HepG2 (cell line): Measurements from ENCODE around the gene PFKFB4. TPM values are rescaled to one million over a fixed set of nuclear protein-coding genes. Genes with fewer than 3 reads are reported as not detected.

Source experiments
- ATAC-seq: fragments of 200-7000 bp; cut with Tn5 transposase; 3 replicates; pipeline ENCODE4 v1.9.1; 2020; ENCODE audit warnings: mild to moderate bottlenecking, moderate library complexity
- BruUV-seq: library from RNA; stranded (reverse); fragments of 400-500 nt; replicated peaks from 2 replicates; lab custom pipeline; 2021; lab: Mats Ljungman, UMichigan
- CTCF ChIA-PET: fragments of 300-600 bp; formaldehyde crosslinking; extraction: SDS; loops from one replicate; lab custom pipeline; 2021; ENCODE audit warnings: low total read pairs, inconsistent platforms, low intra/inter-chr PET ratio; lab: Yijun Ruan, JAX
- POLR2A ChIA-PET: fragments of 350-600 bp; sonication (Branson Sonifier 250); formaldehyde crosslinking; loops from one replicate; lab custom pipeline; 2020; ENCODE audit warnings: antibody characterized with exemption, inconsistent platforms; lab: Yijun Ruan, JAX
- DNase-seq: peaks from one replicate; pipeline ENCODE4 v3.0.0-alpha.2; 2015; ENCODE audit warnings: low spot score
- FAIRE-seq: peaks from 3 replicates; lab custom pipeline; 2011; peaks lifted over from hg19 to GRCh38; lab: Jason Lieb, UNC
- H2AFZ ChIP-seq: one replicate; pipeline ENCODE4 v1.6.1; 2011; ENCODE audit warnings: low read length, inconsistent platforms
- H3K27ac ChIP-seq: fragments of 300-600 bp; 3 replicates; pipeline ENCODE4 v1.8.0; 2011; ENCODE audit warnings: mixed run types, mild to moderate bottlenecking, mixed read lengths, low read length, inconsistent platforms; ENCODE audit not compliant: insufficient read depth; ENCODE audit errors: extremely low read length
- H3K27me3 ChIP-seq, 2 experiments: fragments of 200-600 bp in 1 of 2; 2 replicates in 1 of 2; 3 replicates in 1 of 2; pipeline versions ENCODE4 v1.6.0 to v1.8.0; 2011; ENCODE audit warnings: low read length in 2 of 2, mild to moderate bottlenecking in 2 of 2, moderate library complexity in 2 of 2, inconsistent platforms in 1 of 2; ENCODE audit not compliant: insufficient read depth in 2 of 2, control insufficient read depth in 1 of 2
- H3K36me3 ChIP-seq, 2 experiments: fragments of 200-600 bp in 1 of 2; replicated peaks in 1 of 2; 2 replicates in 1 of 2; 3 replicates in 1 of 2; pipeline versions ENCODE4 v1.5.1 to v1.8.0; 2011; ENCODE audit warnings: low read length in 2 of 2, inconsistent platforms in 1 of 2; ENCODE audit not compliant: insufficient read depth in 2 of 2, control insufficient read depth in 1 of 2
- H3K4me1 ChIP-seq: 2 replicates; pipeline ENCODE4 v1.5.1; 2012; ENCODE audit warnings: low read length, inconsistent platforms; ENCODE audit not compliant: insufficient read depth
- H3K4me2 ChIP-seq: 2 replicates; pipeline ENCODE4 v1.6.0; 2011; ENCODE audit warnings: low read depth, low read length, inconsistent platforms
- H3K4me3 ChIP-seq, 3 experiments: fragments of 200-600 bp in 1 of 3; sonication (generic), shearing (Covaris generic) in 1 of 3; replicated peaks in 1 of 3; 2 replicates each; pipeline ENCODE4 v1.5.1; 2011 to 2016; ENCODE audit warnings: low read length in 3 of 3, inconsistent platforms in 2 of 3, low read depth in 2 of 3, mild to moderate bottlenecking in 2 of 3, control low read depth in 1 of 3, mixed read lengths in 1 of 3; ENCODE audit not compliant: insufficient read depth in 1 of 3
- H3K79me2 ChIP-seq: one replicate; pipeline ENCODE4 v1.6.1; 2011; ENCODE audit warnings: low read length, inconsistent platforms; ENCODE audit not compliant: insufficient read depth
- H3K9ac ChIP-seq: 2 replicates; pipeline ENCODE4 v1.6.0; 2011; ENCODE audit warnings: mild to moderate bottlenecking, low read depth, low read length, inconsistent platforms; ENCODE audit not compliant: insufficient read depth
- H3K9me3 ChIP-seq: 2 replicates; pipeline ENCODE4 v1.5.1; 2012; ENCODE audit warnings: mild to moderate bottlenecking, low read length
- H4K20me1 ChIP-seq: 2 replicates; pipeline ENCODE4 v1.6.0; 2011; ENCODE audit warnings: inconsistent platforms, mild to moderate bottlenecking, low read length, moderate library complexity; ENCODE audit not compliant: insufficient read depth
- BRCA1 ChIP-seq: sonication (generic); formaldehyde crosslinking; IDR thresholded peaks from 2 replicates; pipeline ENCODE4 v1.4.0; 2020; ENCODE audit warnings: missing genetic modification reagents
- CEBPB ChIP-seq: IDR thresholded peaks from 2 replicates; pipeline ENCODE4 v1.6.1; 2011; ENCODE audit warnings: low read depth, low read length, improper control_type of control experiment, borderline replicate concordance
- GLMP ChIP-seq: sonication (generic); formaldehyde crosslinking; IDR thresholded peaks from 2 replicates; pipeline ENCODE4 v1.9.0; 2021; ENCODE audit warnings: missing genetic modification reagents, mild to moderate bottlenecking, borderline replicate concordance
- HMGXB3 ChIP-seq: sonication (generic); formaldehyde crosslinking; IDR thresholded peaks from 2 replicates; pipeline ENCODE4 v1.4.0; 2020; ENCODE audit warnings: missing genetic modification reagents, borderline replicate concordance
- MTF2 ChIP-seq: sonication (generic); formaldehyde crosslinking; IDR thresholded peaks from 2 replicates; pipeline ENCODE4 v1.5.0; 2020; ENCODE audit warnings: missing genetic modification reagents, borderline replicate concordance
- POLR2AphosphoS5 ChIP-seq: IDR thresholded peaks from 2 replicates; pipeline ENCODE4 v1.6.1; 2012; ENCODE audit warnings: low read depth, low read length
- ZC3H4 ChIP-seq: sonication (generic); formaldehyde crosslinking; IDR thresholded peaks from 2 replicates; pipeline ENCODE4 v1.4.0; 2020; ENCODE audit warnings: missing genetic modification reagents, borderline replicate concordance
- ZNF589 ChIP-seq: sonication (generic); formaldehyde crosslinking; conservative IDR thresholded peaks from 2 replicates; pipeline ENCODE4 v1.8.0; 2022; ENCODE audit warnings: mild to moderate bottlenecking, moderate library complexity, missing genetic modification reagents
- WGBS: methylation state at CpG from one replicate; pipeline ENCODE4 v1.1.6; 2017; ENCODE audit warnings: low lambda C conversion rate; 5-methylcytosine and 5-hydroxymethylcytosine counted together
- in situ Hi-C: cut with HindIII; loops from 2 replicates; pipeline ENCODE4 v1.10.0; 2017; ENCODE audit warnings: low pct_unique_long_range_greater_than_20kb; ENCODE audit not compliant: extremely low pct_ligation_motif_present
- intact Hi-C: fragments of 100-400 bp; cut with micrococcal nuclease; formaldehyde crosslinking; loops from one replicate; pipeline ENCODE4 v1.10.0; 2022; ENCODE audit not compliant: unreplicated experiment
- polyA plus RNA-seq, 8 experiments: library from polyadenylated mRNA; depleted of rRNA in 3 of 8; stranded (reverse) in 7 of 8; unstranded in 1 of 8; fragments of >200 nt; fragmentation: Illumina TruSeq in 4 of 8; extraction: Trizol in 4 of 8; gene quantifications; 2 replicates each; pipeline versions ENCODE4 v1.2.1 to v1.2.3, GENCODE V29; 2011 to 2016; ENCODE audit warnings: low read depth in 4 of 8, missing spikeins in 1 of 8, mixed read lengths in 1 of 8; ENCODE audit not compliant: insufficient read depth in 1 of 8
- total RNA-seq, 5 experiments: library from RNA; depleted of rRNA; stranded (reverse); fragments of >200 nt; fragmentation: Illumina TruSeq; extraction: Trizol; gene quantifications; 2 replicates each; pipeline ENCODE4 v1.2.3, GENCODE V29; 2016; ENCODE audit warnings: low read depth in 1 of 5

PFKFB4 gene
- total and polyA plus RNA-seq, 2 of the 13 experiments (the other 11 are each of a cell fraction or from before 2014, with no cell fraction given): 7.1 to 103 TPM

- Histone ChIP-seq H3K27me3 (no peaks in the 10 kb centered on the region), H2AFZ (no peak overlapping the region), H3K4me1 (no peaks in the 10 kb centered on the region), H3K36me3 (peaks cover 11 to 52% of the 10 kb centered on the region in 2 experiments), H3K27ac (no peak overlapping the region), H4K20me1 (no peaks in the 10 kb centered on the region), H3K4me2 (no peak overlapping the region), H3K79me2 (no peaks in the 10 kb centered on the region), H3K4me3 (no peak overlapping the region), H3K9me3 (no peaks in the 10 kb centered on the region), H3K9ac (no peak overlapping the region)
- DNase-seq (no peak), ATAC-seq (no peak), FAIRE-seq (no peak)
- ChIA-PET POLR2A (no interaction called here), CTCF (no interaction called here)
- intact Hi-C loops: no loop called here
- no peak for TF ChIP-seq ZNF589 (CRISPR knock-in tag)
- no peak for TF ChIP-seq ZC3H4 (CRISPR knock-in tag)
- 0 out of 2 replicates have a peak, but pooled peaks have one; percentile 19 for TF ChIP-seq POLR2AphosphoS5
- no peak for TF ChIP-seq HMGXB3 (CRISPR knock-in tag)
- TF ChIP-seq BRCA1 (CRISPR knock-in tag): no peak
- 0 out of 2 replicates have a peak, but pooled peaks have one; percentile 4 for TF ChIP-seq CEBPB
- TF ChIP-seq MTF2: no peak
- TF ChIP-seq GLMP: no peak
- in situ Hi-C loops: no loop called here
- WGBS: 94% methylated on average over 3 of the region's 3 CpGs
- no TSS peak for BruUV-seq
These were observed 27.8 kb downstream of the PFKFB4 start for GRCh38 chr3:48528754-48529153.
